ENCODE measurements around the gene LCORL. TPM values are rescaled to one million over a fixed set of nuclear protein-coding genes. Genes with fewer than 3 reads are reported as not detected.
"Not testable (repeated sequence)": the region's sequence is repeated elsewhere in the genome, so short reads cannot be mapped to it uniquely, and the experiment has no call there.

LCORL gene
- total RNA-seq, 4 donors from 2014 or later = 6.1 to 17.5 (median 8.2) TPM

DNA sequence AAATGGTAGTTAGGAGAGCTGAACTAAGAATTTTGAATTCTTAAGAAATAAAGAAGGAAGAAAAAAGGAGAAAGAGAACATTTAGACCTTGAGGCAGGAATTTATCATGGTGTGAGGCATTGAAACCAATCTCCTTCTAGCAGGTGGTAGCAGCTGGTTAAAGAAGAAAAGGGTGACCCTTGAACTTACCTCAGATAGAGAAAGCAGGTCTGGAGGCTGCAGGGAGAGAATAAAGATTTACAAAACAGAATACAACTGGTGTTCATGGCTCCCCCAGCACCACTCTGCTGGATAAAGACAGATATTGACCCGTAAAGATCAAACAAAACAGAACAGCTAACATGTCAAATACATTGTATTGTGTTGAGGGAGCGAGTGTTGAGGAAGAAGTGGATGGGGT lies 154.7 kb downstream of the LCORL start:
- Histone ChIP-seq H3K36me3 (no peaks in the 10 kb centered on the region), H3K4me3 (no peak overlapping the region), H3K4me1 (no peaks in the 10 kb centered on the region), H3K27me3 (no peaks in the 10 kb centered on the region), H3K27ac (no peak overlapping the region), H3K9me3 (peaks cover 0 to 6% (median 0%) of the 10 kb centered on the region in 3 donors)
- no peak for DNase-seq
- TF ChIP-seq POLR2A (IDR thresholded peaks at IDR 0.05) = no peak
- TF ChIP-seq, protein P1, sequence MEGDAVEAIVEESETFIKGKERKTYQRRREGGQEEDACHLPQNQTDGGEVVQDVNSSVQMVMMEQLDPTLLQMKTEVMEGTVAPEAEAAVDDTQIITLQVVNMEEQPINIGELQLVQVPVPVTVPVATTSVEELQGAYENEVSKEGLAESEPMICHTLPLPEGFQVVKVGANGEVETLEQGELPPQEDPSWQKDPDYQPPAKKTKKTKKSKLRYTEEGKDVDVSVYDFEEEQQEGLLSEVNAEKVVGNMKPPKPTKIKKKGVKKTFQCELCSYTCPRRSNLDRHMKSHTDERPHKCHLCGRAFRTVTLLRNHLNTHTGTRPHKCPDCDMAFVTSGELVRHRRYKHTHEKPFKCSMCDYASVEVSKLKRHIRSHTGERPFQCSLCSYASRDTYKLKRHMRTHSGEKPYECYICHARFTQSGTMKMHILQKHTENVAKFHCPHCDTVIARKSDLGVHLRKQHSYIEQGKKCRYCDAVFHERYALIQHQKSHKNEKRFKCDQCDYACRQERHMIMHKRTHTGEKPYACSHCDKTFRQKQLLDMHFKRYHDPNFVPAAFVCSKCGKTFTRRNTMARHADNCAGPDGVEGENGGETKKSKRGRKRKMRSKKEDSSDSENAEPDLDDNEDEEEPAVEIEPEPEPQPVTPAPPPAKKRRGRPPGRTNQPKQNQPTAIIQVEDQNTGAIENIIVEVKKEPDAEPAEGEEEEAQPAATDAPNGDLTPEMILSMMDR (IDR thresholded peaks at IDR 0.05) = no peak
- intact Hi-C loops (cut with DNase I) = no loop called here
- 70 to 81% methylated on average over 2 of the region's 2 CpGs for WGBS, 2 donors

DNA sequence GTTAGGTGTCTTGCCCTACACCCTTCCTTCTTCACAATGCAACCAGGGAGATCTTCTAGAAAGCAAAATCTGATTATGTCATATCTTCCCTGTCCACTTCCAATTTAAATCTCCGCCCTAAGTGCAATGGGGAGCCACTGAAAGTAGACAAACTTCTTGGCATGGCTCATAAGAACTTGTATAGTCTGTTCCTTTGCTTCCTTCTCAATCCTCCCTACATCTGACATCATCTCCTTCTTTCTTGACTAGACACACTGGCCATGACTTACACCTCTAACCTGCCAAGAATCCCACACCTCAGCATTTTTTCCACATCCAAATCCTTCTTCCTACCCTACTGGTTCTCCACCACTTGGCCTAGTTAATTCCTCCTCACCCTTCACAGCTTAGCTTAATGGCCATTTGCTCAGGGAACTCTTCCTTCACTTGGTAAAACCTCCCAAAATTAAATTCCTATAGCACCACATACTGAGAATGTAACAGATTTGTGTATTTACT lies 155.6 kb downstream of the LCORL start:
- Histone ChIP-seq H3K36me3 (no peaks in the 10 kb centered on the region), H3K4me3 (no peak overlapping the region), H3K27me3 (no peaks in the 10 kb centered on the region), H3K27ac (no peak overlapping the region), H3K9me3 (peaks cover 0 to 14% (median 0%) of the 10 kb centered on the region in 3 donors), H3K4me1 (no peaks in the 10 kb centered on the region)
- TF ChIP-seq, protein P1 (IDR thresholded peaks at IDR 0.05) = no peak
- 95 to 100% methylated on average over 1 of the region's 1 CpG for WGBS, 2 donors
- intact Hi-C loops (cut with DNase I) = no loop called here
- no peak for DNase-seq

DNA sequence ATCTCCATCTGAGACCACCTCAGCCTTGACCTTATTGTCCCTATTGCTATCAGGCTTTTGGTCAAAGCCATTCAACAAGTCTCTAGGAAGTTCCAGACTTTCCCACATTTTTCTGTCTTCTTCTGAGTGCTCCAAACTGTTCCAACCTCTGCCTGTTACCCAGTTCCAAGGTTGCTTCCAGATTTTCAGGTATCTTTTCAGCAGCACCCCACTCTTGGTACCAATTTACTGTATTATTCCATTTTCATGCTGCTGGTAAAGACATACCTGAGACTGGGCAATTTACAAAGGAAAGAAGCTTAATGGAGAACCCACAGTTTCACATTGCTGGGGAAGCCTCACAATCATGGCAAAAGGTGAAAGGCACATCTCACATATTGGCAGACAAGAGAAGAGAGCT lies 159.6 kb downstream of the LCORL start:
- H3K4me3 ChIP-seq; H3K27me3 ChIP-seq; H3K36me3 ChIP-seq; DNase-seq; H3K4me1 ChIP-seq; H3K27ac ChIP-seq; intact Hi-C loops (cut with DNase I): not testable (repeated sequence)
- H3K9me3 ChIP-seq = peaks cover 0 to 15% (median 0%) of the 10 kb centered on the region in 3 donors

DNA sequence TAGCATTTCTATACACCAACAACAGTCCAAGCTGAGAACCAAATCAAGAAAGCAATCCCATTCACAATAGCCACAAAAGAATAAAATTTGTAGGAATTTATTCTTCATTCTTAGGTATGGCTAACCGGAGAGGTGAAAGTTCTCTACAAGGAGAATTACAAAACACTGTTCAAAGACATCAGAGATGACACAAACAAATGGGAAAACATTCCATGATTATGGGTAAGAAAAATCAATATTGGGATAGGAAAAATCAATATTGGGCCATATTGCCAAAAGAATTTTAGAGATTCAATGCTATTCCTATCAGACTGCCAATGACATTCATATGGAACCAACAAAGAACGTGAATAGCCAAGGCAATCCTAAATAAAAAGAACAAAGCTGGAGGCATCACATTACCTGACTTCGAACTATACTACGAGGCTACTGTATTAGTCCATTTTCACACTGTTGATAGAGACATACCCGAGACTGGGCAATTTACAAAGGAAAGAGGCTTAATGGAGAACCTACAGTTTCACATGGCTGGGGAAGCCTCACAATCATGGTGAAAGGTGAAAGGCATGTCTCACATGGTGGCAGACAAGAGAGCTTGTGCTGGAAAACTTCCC lies 161.7 kb downstream of the LCORL start:
- H3K9me3 ChIP-seq = peaks cover 0 to 15% (median 0%) of the 10 kb centered on the region in 3 donors
- 88 to 91% methylated on average over 5 of the region's 5 CpGs for WGBS, 2 donors
- no peaks in the 10 kb centered on the region for H3K4me1 ChIP-seq
- H3K27me3 ChIP-seq = no peaks in the 10 kb centered on the region
- DNase-seq = no peak
- intact Hi-C loops (cut with DNase I) = no loop called here
- H3K36me3 ChIP-seq = no peaks in the 10 kb centered on the region
- H3K27ac ChIP-seq = no peak overlapping the region
- TF ChIP-seq, protein P1 (IDR thresholded peaks at IDR 0.05) = no peak
- H3K4me3 ChIP-seq = no peak overlapping the region

DNA sequence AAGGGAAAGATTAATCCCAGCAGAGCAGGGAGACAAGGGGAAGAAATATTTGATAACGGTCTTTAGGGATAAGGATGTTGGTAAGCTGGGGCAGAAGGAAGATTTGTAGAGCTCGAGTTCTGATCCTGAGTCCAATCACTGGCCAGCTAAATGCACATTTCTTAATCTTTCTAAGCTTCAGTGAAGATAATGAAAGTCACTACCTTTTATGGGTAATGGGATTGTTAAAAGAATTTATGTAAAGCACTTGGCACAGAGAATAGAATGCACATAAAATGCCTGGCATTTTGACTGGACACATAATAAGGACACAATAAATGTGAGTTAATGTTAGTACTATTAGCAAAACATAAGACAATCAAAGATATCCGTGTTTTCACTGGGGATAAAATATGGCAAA lies 167.5 kb downstream of the LCORL start:
- 83 to 86% methylated on average over 3 of the region's 3 CpGs for WGBS, 2 donors
- no peak for DNase-seq
- H3K9me3 ChIP-seq = no peaks in the 10 kb centered on the region

More for the DNA sequence above, 167.5 kb downstream of the LCORL start:
- no peaks in the 10 kb centered on the region for H3K36me3 ChIP-seq
- no peaks in the 10 kb centered on the region for H3K27me3 ChIP-seq
- no peak overlapping the region for H3K4me3 ChIP-seq
- intact Hi-C loops (cut with DNase I) = no loop called here
- H3K4me1 ChIP-seq = no peaks in the 10 kb centered on the region
- TF ChIP-seq, protein P1 (IDR thresholded peaks at IDR 0.05) = no peak
- TF ChIP-seq POLR2A (IDR thresholded peaks at IDR 0.05) = no peak
- no peak overlapping the region for H3K27ac ChIP-seq

Measured in esophagus squamous epithelium (tissue), 5 donors.